ENCODE measurements around the gene ARHGEF7. TPM values are rescaled to one million over a fixed set of nuclear protein-coding genes. Genes with fewer than 3 reads are reported as not detected.

The ARHGEF7 gene
- total RNA-seq, 2 donors from 2014 or later: 49.5 to 53.5 TPM

DNA sequence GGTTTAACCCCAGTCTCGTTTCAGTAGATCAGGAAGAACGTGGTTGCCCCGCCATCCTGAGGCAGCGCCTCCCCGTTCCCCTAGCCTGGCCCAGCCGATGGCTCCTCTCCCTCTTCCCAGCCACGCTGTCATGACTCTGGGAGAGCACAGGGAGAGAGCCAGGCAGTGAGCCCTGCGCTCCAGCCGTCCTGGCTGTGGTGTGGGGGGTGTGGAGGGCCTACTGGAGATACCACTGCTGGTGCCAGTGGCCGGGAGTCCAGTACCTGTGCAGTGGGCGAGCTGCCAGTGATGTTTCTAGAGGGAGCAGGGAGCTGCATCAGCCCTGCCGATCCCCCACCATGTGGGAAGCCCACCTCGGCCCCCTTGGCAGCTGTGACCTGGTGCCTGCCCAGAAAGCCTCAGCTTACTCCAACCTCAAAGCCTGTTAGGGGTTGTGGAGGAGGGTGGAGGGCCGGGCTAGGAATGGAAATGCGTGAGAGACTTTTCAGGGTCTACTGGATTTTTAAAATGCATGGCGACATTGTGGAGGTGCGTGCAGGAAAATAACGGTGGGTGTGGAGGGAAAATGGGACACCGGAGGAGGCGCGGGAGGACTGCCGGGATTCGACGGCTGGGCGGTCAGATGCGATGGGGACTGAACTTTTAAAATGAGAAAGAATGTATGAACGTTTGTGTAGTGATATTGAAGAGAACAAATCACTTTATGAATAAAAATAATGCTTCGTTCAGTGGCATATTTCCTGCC lies 210.2 kb downstream of the ARHGEF7 start:
- H3K36me3 Mint-ChIP-seq (ENCODE audit: low read depth): no peaks in the 10 kb centered on the region
- no peak overlapping the region for H3K9ac ChIP-seq (ENCODE audit: extremely low read depth, low read length, poor library complexity, severe bottlenecking)
- H3K27ac ChIP-seq (ENCODE audit: low read depth, low read length): no peak overlapping the region
- 93 to 94% methylated on average over 17 to 28 of the region's 28 CpGs for WGBS, 2 experiments (ENCODE audit: insufficient coverage in 1 of 2, insufficient read length in 1 of 2)
- H3K4me3 ChIP-seq (ENCODE audit: low read length): no peak overlapping the region
- H3K27me3 ChIP-seq (ENCODE audit: control insufficient read depth, insufficient read depth, low read length, poor library complexity, severe bottlenecking): no peaks in the 10 kb centered on the region
- no peaks in the 10 kb centered on the region for H3K4me1 Mint-ChIP-seq
- no peaks in the 10 kb centered on the region for H3K9me3 Mint-ChIP-seq
- no peaks in the 10 kb centered on the region for H3K36me3 ChIP-seq (ENCODE audit: control insufficient read depth, insufficient read depth, low read length)
- no peak for DNase-seq
- H3K4me3 Mint-ChIP-seq: no peak overlapping the region
- H3K9me3 ChIP-seq (ENCODE audit: control insufficient read depth, low read length): no peaks in the 10 kb centered on the region
- H3K4me1 ChIP-seq (ENCODE audit: control insufficient read depth, insufficient read depth, low read length): no peaks in the 10 kb centered on the region
- H3K27ac Mint-ChIP-seq: no peak overlapping the region
- TF ChIP-seq, protein P1, sequence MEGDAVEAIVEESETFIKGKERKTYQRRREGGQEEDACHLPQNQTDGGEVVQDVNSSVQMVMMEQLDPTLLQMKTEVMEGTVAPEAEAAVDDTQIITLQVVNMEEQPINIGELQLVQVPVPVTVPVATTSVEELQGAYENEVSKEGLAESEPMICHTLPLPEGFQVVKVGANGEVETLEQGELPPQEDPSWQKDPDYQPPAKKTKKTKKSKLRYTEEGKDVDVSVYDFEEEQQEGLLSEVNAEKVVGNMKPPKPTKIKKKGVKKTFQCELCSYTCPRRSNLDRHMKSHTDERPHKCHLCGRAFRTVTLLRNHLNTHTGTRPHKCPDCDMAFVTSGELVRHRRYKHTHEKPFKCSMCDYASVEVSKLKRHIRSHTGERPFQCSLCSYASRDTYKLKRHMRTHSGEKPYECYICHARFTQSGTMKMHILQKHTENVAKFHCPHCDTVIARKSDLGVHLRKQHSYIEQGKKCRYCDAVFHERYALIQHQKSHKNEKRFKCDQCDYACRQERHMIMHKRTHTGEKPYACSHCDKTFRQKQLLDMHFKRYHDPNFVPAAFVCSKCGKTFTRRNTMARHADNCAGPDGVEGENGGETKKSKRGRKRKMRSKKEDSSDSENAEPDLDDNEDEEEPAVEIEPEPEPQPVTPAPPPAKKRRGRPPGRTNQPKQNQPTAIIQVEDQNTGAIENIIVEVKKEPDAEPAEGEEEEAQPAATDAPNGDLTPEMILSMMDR (conservative IDR thresholded peaks at IDR 0.05): no peak
- no peaks in the 10 kb centered on the region for H3K27me3 Mint-ChIP-seq (ENCODE audit: insufficient read depth)

- H3K27me3 Mint-ChIP-seq (ENCODE audit: insufficient read depth): no peaks in the 10 kb centered on the region
- Histone ChIP-seq H3K36me3 (ENCODE audit: control insufficient read depth, insufficient read depth, low read length) (no peaks in the 10 kb centered on the region), H3K4me3 (ENCODE audit: low read length) (no peak overlapping the region), H3K9me3 (ENCODE audit: control insufficient read depth, low read length) (no peaks in the 10 kb centered on the region), H3K9ac (ENCODE audit: extremely low read depth, low read length, poor library complexity, severe bottlenecking) (no peak overlapping the region), H3K4me1 (ENCODE audit: control insufficient read depth, insufficient read depth, low read length) (no peaks in the 10 kb centered on the region), H3K27ac (ENCODE audit: low read depth, low read length) (no peak overlapping the region), H3K27me3 (ENCODE audit: control insufficient read depth, insufficient read depth, low read length, poor library complexity, severe bottlenecking) (no peaks in the 10 kb centered on the region)
- H3K4me3 Mint-ChIP-seq: no peak overlapping the region
- TF ChIP-seq, protein P1 (conservative IDR thresholded peaks at IDR 0.05): no peak
- H3K36me3 Mint-ChIP-seq (ENCODE audit: low read depth): no peaks in the 10 kb centered on the region
- no peak for DNase-seq
- no peak overlapping the region for H3K27ac Mint-ChIP-seq
- 89 to 93% methylated on average over 14 to 33 of the region's 37 CpGs for WGBS, 2 experiments (ENCODE audit: insufficient coverage in 1 of 2, insufficient read length in 1 of 2)
- no peaks in the 10 kb centered on the region for H3K9me3 Mint-ChIP-seq
- H3K4me1 Mint-ChIP-seq: no peaks in the 10 kb centered on the region
Observed at GRCh38 chr13:111325941-111326620, 211.0 kb downstream of the ARHGEF7 start.

GRCh38 chr13:111326621-111326965 lies 211.5 kb downstream of the ARHGEF7 start:
- Histone ChIP-seq H3K4me3 (ENCODE audit: low read length) (no peak overlapping the region), H3K27ac (ENCODE audit: low read depth, low read length) (no peak overlapping the region), H3K27me3 (ENCODE audit: control insufficient read depth, insufficient read depth, low read length, poor library complexity, severe bottlenecking) (no peaks in the 10 kb centered on the region), H3K9me3 (ENCODE audit: control insufficient read depth, low read length) (no peaks in the 10 kb centered on the region), H3K36me3 (ENCODE audit: control insufficient read depth, insufficient read depth, low read length) (no peaks in the 10 kb centered on the region), H3K4me1 (ENCODE audit: control insufficient read depth, insufficient read depth, low read length) (no peaks in the 10 kb centered on the region), H3K9ac (ENCODE audit: extremely low read depth, low read length, poor library complexity, severe bottlenecking) (no peak overlapping the region)
- DNase-seq: no peak
- Mint-ChIP-seq H3K9me3 (no peaks in the 10 kb centered on the region), H3K27ac (no peak overlapping the region), H3K4me3 (no peak overlapping the region), H3K4me1 (no peaks in the 10 kb centered on the region), H3K27me3 (ENCODE audit: insufficient read depth) (no peaks in the 10 kb centered on the region), H3K36me3 (ENCODE audit: low read depth) (no peaks in the 10 kb centered on the region)
- 82 to 100% methylated on average over 1 to 13 of the region's 15 CpGs for WGBS, 2 experiments (ENCODE audit: insufficient coverage in 1 of 2, insufficient read length in 1 of 2)
- TF ChIP-seq, protein P1 (conservative IDR thresholded peaks at IDR 0.05): no peak
